Stimulated activated CD4-positive, alpha-beta T cell treated with anti-CD3 and anti-CD28 coated beads, TNF-alpha, amount 100 ng/mL, for 4 hours (primary cell): Measurements from ENCODE around the gene ZKSCAN4.

Source experiments
- DNase-seq, 3 experiments: peaks; one replicate each; pipeline ENCODE4 v3.0.0-alpha.2; 2020; ENCODE audit warnings: low read depth in 3 of 3

The ZKSCAN4 gene

GRCh38 chr6:28250747-28251146 lies 1.3 kb downstream of the ZKSCAN4 start:
- no peak for DNase-seq

- no peak for DNase-seq
Measured at GRCh38 chr6:28248916-28249315, 3.2 kb downstream of the ZKSCAN4 start.

DNA sequence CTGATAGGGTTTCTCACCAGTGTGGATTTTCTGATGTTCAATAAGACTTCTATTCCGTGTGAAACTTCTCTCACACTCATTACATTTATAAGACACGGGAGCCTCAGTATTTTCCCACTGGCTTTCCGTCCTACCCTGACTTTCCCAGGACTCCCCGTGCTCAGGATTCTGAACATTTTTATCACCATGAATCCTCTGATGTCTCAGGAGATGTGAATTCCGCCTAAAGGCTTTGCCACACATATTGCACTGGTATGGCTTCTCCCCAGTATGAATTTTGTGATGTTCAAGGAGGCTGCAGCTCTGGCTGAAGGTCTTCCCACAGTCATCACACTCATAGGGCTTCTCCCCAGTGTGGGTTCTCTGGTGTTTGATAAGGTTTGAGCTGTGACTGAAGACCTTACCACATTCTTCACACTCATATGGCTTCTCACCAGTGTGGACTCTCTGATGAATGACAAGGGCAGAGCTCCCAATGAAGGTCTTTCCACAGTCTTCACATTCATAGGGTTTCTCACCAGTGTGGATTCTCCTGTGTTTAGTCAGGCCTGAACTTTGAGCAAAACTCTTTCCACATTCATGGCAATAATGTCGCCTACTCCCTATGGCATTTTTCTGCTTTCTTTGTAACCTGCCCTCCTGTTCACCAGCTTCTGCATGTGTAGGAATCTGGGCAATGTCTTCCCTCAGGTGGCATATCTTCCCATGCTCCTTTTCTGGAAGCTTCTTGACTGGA lies 6.7 kb downstream of the ZKSCAN4 start:
- DNase-seq = no peak

GRCh38 chr6:28243946-28244345 lies 8.1 kb downstream of the ZKSCAN4 start:
- DNase-seq = no peak

GRCh38 chr6:28240471-28240870 lies 11.6 kb downstream of the ZKSCAN4 start:
- DNase-seq = no peak

GRCh38 chr6:28239636-28240035 lies 12.4 kb downstream of the ZKSCAN4 start:
- DNase-seq = no peak

GRCh38 chr6:28235912-28236452 lies 16.1 kb downstream of the ZKSCAN4 start:
- no peak for DNase-seq

DNA sequence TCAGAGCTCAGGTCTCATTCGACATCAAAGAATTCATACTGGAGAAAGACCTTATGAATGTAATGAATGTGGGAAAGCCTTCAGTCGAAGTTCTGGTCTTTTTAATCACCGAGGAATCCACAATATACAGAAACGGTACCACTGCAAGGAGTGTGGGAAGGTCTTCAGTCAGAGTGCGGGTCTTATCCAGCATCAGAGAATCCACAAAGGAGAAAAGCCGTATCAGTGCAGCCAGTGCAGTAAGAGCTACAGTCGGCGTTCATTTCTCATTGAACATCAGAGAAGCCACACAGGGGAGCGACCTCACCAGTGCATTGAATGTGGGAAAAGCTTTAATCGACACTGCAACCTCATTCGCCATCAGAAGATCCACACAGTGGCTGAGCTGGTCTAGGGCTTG lies 19.3 kb downstream of the ZKSCAN4 start:
- no peak for DNase-seq

GRCh38 chr6:28226460-28226859 lies 25.6 kb downstream of the ZKSCAN4 start:
- no peak for DNase-seq

GRCh38 chr6:28225056-28225834 lies 26.8 kb downstream of the ZKSCAN4 start, which contains the start of gene ZSCAN9:
Gene ZSCAN9 (plus strand): TSS chr6:28225275. CDS start chr6:28227085, 1,810 bp downstream.
- DNase-seq = no peak

DNA sequence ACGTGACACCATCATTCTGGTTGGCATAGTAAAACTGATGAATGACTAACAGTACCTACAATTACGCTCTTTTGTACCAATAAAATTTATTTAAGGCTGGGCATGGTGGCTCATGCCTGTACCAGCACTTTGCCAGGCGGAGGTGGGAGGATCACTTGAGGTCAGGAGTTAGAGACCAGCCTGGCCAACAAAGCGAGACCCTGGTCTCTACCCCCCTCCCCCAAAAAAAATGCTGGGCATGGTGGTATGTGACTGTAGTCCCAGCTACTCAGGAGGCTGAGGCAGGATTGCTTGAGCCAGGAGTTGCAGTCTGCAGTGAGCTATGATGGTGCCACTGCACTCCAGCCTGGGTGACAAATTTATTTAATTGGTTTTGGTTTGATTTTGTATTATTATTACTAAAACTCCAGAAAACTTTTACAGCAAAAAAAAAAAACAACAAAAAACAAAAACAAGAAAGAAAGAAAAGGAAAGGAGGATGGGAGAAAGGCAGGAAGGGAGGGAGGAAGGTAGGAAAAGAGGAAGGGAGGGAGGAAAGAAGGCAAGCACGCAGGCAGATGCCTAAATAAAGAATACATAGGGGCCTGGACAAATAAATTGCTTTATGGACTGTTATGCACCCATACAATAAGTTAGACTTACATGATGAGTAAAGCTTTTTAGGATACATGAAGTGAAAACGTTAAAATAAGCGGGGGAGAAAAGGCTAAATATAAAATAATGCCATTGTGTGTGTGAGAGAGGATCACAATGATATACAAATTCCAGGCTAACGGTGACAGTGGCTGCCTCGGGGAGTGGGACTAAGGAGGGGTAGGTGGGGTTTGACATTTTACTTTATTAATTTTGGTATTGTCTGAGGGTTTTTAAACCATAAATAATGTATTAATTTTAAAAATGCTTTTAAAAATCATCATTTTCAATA lies 27.7 kb downstream of the ZKSCAN4 start:
- DNase-seq = no peak

DNA sequence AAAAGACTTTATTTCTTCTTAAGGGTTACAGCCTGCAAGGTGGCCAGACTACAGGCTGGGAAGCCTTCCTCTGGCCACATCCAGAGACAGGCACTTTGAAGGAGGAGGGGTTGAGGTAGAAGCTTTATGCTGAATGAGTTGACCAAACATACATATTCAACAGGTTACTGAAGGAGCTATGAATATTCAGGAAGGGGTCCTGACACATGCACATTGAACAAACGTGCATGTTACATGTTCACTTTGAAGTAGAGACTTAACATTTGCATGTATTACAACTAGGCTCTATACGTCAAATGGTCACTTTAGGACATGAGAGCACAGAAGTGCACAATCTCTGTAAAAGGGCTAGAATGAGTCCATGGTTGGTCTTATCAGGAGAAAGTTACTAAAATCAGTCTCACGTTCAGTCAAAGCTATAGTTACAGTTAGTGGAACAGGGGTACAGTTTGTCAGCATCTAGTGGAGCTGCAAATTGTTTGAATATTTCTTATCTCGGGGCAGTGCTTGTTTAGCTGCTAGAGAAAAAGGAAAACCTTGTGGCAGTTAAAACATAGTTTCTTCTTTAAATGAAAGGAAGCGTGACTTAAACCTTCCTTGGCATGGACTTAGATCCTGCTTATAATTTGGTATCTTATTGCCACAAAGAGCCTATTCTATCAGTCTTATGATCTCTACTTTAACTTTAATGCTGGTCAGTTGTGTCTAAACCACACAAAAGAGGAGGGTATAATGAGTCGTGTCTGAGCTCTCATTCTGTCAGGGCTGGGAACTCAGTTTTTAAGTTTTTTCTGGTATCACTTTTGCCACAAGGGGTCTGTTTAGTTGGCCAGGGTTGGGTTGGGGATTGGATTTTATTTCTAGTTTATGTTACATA lies 31.6 kb downstream of the ZKSCAN4 start:
- DNase-seq = no peak

DNA sequence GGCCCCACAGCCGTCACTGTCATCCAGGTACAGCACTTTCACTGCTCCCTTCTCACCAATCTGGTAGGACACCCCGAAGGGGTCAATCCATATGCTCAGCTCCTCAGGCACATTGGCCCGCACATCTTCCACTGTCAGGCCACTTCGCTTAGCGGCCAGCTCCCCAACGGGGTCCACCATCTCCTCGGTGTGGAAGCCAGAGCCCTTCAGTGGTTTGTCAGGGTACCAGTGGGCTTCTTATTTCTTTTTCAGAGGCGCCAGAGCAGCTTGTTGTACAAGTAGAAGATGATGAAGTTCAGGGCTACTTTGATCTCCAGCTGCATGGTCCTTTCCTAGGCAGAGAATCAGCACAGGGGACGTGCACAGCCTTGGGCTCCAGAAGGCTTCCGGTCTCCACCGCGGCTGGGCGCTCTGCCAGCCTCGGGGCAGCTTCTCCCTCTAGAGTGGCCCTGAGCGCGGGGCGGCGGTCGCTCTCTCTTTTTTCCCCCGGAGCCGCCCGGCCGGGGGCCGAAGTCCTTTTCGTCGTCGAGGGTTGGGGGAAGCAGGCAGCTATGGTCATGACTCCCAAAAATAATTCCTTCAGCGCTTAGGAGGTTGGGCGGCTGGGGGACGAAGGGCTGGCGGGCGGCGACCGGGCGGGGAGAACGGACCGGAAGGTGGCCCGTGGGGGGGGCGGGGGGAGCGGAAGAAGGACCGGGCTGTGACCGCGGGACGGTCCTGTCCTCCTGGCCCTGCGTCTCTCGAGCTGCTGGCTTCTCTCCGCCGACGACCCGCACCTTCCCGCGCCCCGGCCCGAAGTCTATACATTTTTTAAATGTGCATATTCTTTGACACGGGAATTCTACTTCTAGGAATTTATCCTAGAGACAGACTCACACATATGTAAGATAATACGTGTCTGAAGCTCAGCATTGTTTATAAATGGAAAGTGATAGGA lies 33.5 kb downstream of the ZKSCAN4 start:
- DNase-seq = no peak

GRCh38 chr6:28217890-28218289 lies 34.2 kb downstream of the ZKSCAN4 start:
- no peak for DNase-seq

DNA sequence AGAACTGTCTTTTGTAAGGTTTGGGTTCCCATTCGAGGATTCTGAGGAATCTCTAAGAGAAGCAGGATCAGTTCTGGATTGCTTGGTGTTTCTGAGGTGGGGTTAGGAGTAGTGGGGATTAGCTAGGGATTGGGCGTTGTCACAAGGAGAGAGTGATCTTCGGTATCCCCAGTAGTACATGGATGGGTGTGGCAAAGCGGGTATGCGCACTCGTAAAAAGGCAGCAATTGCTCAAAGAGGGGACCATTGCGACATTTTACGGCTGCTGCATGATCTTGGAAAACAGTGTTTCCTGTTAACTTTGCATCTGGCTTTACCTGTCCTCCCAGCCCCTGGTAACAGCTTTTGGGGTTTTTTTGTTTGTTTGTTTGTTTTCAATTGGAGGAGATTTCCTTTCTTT lies 36.6 kb downstream of the ZKSCAN4 start:
- DNase-seq = no peak

DNA sequence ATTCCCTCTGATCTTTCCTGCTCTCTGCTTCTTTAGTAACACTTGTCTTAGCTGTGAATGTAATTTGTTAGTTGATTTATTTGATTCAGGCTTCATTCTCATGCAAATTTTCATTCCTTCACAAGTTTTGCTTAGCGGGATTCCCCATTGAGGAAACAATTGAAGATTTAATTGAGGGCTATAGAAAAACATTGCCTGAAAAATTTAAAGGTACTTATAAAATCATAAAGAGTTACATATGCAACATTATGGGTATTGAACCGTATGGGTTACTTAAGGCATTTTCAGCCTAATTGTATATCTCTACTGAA lies 38.9 kb downstream of the ZKSCAN4 start:
- no peak for DNase-seq

GRCh38 chr6:28212510-28213212 lies 39.4 kb downstream of the ZKSCAN4 start:
- DNase-seq = no peak

- DNase-seq = no peak
Measured at GRCh38 chr6:28211840-28212509, 40.1 kb downstream of the ZKSCAN4 start.
